ENCODE measurements around the gene NAA80.

DNA sequence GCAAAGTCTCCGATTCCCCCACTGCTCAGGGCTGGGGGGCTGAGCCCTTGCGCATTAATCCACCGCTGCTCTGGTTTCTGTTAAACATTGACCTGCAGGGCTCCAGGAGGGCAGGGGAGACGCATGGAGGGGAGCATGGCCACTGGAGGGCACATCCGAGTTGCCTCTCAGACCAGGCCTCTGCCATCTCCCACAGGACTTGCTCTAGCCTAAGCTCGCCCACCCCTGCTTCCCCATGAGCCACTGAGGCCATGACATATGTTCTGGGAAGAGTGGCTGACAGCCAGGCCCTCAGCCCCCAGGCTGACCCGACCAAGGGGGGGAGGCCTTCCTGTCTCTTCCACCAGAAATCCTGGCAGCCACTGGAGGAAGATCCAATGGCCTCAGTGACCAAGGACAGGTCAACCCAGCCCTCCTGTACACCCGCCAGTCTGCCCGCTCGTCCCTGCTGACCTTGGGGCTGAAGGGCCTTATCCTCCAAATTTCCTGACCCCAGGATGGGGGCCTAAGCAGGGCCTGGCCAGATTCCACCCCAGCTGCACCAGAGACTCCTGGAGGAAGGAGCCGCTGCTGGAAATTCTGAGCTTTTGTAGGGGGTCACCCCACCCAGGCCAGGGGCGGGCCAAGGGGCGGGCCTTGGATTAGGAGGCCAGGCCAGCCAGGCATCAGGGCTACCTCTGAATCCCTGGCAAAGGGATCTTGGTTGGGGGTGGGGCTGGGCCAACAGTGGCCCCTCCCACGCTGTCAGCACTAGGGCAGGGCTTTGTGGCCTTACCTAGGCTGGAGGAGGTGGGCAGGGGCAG, 4.0 kb upstream of the NAA80 start, which contains the start of gene HYAL1:
- TF ChIP-seq RCOR1 (IDR thresholded peaks at IDR 0.05; ENCODE audit: low read length) (no peak), FOSL2 (IDR thresholded peaks at IDR 0.05; ENCODE audit: borderline replicate concordance, low read depth) (no peak), POLR2AphosphoS5 (IDR thresholded peaks at IDR 0.05; ENCODE audit: low read depth, low read length) (no peak), NRF1 (IDR thresholded peaks at IDR 0.05; ENCODE audit: low read depth, low read length) (no peak), TCF12 (IDR thresholded peaks at IDR 0.05) (no peak), JUND (IDR thresholded peaks at IDR 0.05) (no peak), GABPA (IDR thresholded peaks at IDR 0.05; ENCODE audit: low read depth) (no peak), TEAD4 (IDR thresholded peaks at IDR 0.05; ENCODE audit: borderline replicate concordance, insufficient read depth) (no peak), FOXM1 (IDR thresholded peaks at IDR 0.05; ENCODE audit: low read depth) (no peak)
- TF ChIP-seq, protein P1, sequence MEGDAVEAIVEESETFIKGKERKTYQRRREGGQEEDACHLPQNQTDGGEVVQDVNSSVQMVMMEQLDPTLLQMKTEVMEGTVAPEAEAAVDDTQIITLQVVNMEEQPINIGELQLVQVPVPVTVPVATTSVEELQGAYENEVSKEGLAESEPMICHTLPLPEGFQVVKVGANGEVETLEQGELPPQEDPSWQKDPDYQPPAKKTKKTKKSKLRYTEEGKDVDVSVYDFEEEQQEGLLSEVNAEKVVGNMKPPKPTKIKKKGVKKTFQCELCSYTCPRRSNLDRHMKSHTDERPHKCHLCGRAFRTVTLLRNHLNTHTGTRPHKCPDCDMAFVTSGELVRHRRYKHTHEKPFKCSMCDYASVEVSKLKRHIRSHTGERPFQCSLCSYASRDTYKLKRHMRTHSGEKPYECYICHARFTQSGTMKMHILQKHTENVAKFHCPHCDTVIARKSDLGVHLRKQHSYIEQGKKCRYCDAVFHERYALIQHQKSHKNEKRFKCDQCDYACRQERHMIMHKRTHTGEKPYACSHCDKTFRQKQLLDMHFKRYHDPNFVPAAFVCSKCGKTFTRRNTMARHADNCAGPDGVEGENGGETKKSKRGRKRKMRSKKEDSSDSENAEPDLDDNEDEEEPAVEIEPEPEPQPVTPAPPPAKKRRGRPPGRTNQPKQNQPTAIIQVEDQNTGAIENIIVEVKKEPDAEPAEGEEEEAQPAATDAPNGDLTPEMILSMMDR (IDR thresholded peaks at IDR 0.05) = no peak
- TF ChIP-seq, protein P2, sequence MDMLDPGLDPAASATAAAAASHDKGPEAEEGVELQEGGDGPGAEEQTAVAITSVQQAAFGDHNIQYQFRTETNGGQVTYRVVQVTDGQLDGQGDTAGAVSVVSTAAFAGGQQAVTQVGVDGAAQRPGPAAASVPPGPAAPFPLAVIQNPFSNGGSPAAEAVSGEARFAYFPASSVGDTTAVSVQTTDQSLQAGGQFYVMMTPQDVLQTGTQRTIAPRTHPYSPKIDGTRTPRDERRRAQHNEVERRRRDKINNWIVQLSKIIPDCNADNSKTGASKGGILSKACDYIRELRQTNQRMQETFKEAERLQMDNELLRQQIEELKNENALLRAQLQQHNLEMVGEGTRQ (IDR thresholded peaks at IDR 0.05; ENCODE audit: borderline replicate concordance, low read depth, low read length) = no peak
- TF ChIP-seq, protein P3, sequence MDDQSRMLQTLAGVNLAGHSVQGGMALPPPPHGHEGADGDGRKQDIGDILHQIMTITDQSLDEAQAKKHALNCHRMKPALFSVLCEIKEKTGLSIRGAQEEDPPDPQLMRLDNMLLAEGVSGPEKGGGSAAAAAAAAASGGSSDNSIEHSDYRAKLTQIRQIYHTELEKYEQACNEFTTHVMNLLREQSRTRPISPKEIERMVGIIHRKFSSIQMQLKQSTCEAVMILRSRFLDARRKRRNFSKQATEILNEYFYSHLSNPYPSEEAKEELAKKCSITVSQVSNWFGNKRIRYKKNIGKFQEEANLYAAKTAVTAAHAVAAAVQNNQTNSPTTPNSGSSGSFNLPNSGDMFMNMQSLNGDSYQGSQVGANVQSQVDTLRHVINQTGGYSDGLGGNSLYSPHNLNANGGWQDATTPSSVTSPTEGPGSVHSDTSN (IDR thresholded peaks at IDR 0.05) = no peak

All from SK-N-SH (cell line).